ENCODE results near the gene SGPL1.

Gene SGPL1

GRCh38 chr10:70890917-70891431, 75.2 kb downstream of the SGPL1 start:
- no peak for TF ChIP-seq JUND (IDR thresholded peaks at IDR 0.05; ENCODE audit: low read depth)
- in situ Hi-C loops (cut with HindIII; ENCODE audit: low pct_unique_long_range_greater_than_20kb, low sequenced_read_pairs), result no loop called here
- no peak for DNase-seq (ENCODE audit: low read depth in 1 of 2, low spot score in 1 of 2)

- TF ChIP-seq JUND (IDR thresholded peaks at IDR 0.05; ENCODE audit: low read depth), result no peak
- in situ Hi-C loops (cut with HindIII; ENCODE audit: low pct_unique_long_range_greater_than_20kb, low sequenced_read_pairs), result no loop called here
- DNase-seq (ENCODE audit: low read depth in 1 of 2, low spot score in 1 of 2), result no peak
Observed at GRCh38 chr10:70891627-70892026, 75.9 kb downstream of the SGPL1 start.

GRCh38 chr10:70892631-70893030, 76.9 kb downstream of the SGPL1 start:
- no peak for TF ChIP-seq JUND (IDR thresholded peaks at IDR 0.05; ENCODE audit: low read depth)
- in situ Hi-C loops (cut with HindIII; ENCODE audit: low pct_unique_long_range_greater_than_20kb, low sequenced_read_pairs), result no loop called here
- DNase-seq (ENCODE audit: low read depth in 1 of 2, low spot score in 1 of 2), result no peak

GRCh38 chr10:70893227-70894006, 77.7 kb downstream of the SGPL1 start:
- no peak for DNase-seq (ENCODE audit: low read depth in 1 of 2, low spot score in 1 of 2)
- in situ Hi-C loops (cut with HindIII; ENCODE audit: low pct_unique_long_range_greater_than_20kb, low sequenced_read_pairs), result no loop called here
- no peak for TF ChIP-seq JUND (IDR thresholded peaks at IDR 0.05; ENCODE audit: low read depth)

- in situ Hi-C loops (cut with HindIII; ENCODE audit: low pct_unique_long_range_greater_than_20kb, low sequenced_read_pairs), result no loop called here
- TF ChIP-seq JUND (IDR thresholded peaks at IDR 0.05; ENCODE audit: low read depth), result no peak
- DNase-seq (ENCODE audit: low read depth in 1 of 2, low spot score in 1 of 2), result no peak
Observed at GRCh38 chr10:70894416-70894815, 78.7 kb downstream of the SGPL1 start.

GRCh38 chr10:70896551-70896950, 80.8 kb downstream of the SGPL1 start:
- in situ Hi-C loops (cut with HindIII; ENCODE audit: low pct_unique_long_range_greater_than_20kb, low sequenced_read_pairs), result no loop called here
- no peak for TF ChIP-seq JUND (IDR thresholded peaks at IDR 0.05; ENCODE audit: low read depth)
- no peak for DNase-seq (ENCODE audit: low read depth in 1 of 2, low spot score in 1 of 2)

- in situ Hi-C loops (cut with HindIII; ENCODE audit: low pct_unique_long_range_greater_than_20kb, low sequenced_read_pairs), result no loop called here
- TF ChIP-seq JUND (IDR thresholded peaks at IDR 0.05; ENCODE audit: low read depth), result no peak
- DNase-seq (ENCODE audit: low read depth in 1 of 2, low spot score in 1 of 2), result no peak
Observed at GRCh38 chr10:70898687-70899086, 82.9 kb downstream of the SGPL1 start.

- in situ Hi-C loops (cut with HindIII; ENCODE audit: low pct_unique_long_range_greater_than_20kb, low sequenced_read_pairs), result no loop called here
- no peak for DNase-seq (ENCODE audit: low read depth in 1 of 2, low spot score in 1 of 2)
- TF ChIP-seq JUND (IDR thresholded peaks at IDR 0.05; ENCODE audit: low read depth), result no peak
Observed at GRCh38 chr10:70899096-70899495, 83.3 kb downstream of the SGPL1 start.

- in situ Hi-C loops (cut with HindIII; ENCODE audit: low pct_unique_long_range_greater_than_20kb, low sequenced_read_pairs), result no loop called here
- no peak for DNase-seq (ENCODE audit: low read depth in 1 of 2, low spot score in 1 of 2)
- no peak for TF ChIP-seq JUND (IDR thresholded peaks at IDR 0.05; ENCODE audit: low read depth)
Observed at GRCh38 chr10:70901276-70901878, 85.6 kb downstream of the SGPL1 start.

- DNase-seq (ENCODE audit: low read depth in 1 of 2, low spot score in 1 of 2), result peak in 1 of 2 experiments; percentile 45
- TF ChIP-seq JUND (IDR thresholded peaks at IDR 0.05; ENCODE audit: low read depth), result no peak
- in situ Hi-C loops (cut with HindIII; ENCODE audit: low pct_unique_long_range_greater_than_20kb, low sequenced_read_pairs), result no loop called here
Observed at GRCh38 chr10:70902661-70903261, 87.0 kb downstream of the SGPL1 start.

GRCh38 chr10:70903262-70903921, 87.6 kb downstream of the SGPL1 start:
- in situ Hi-C loops (cut with HindIII; ENCODE audit: low pct_unique_long_range_greater_than_20kb, low sequenced_read_pairs), result no loop called here
- DNase-seq (ENCODE audit: low read depth in 1 of 2, low spot score in 1 of 2), result peak; percentile 43 to 51
- no peak for TF ChIP-seq JUND (IDR thresholded peaks at IDR 0.05; ENCODE audit: low read depth)

- in situ Hi-C loops (cut with HindIII; ENCODE audit: low pct_unique_long_range_greater_than_20kb, low sequenced_read_pairs), result no loop called here
- no peak for TF ChIP-seq JUND (IDR thresholded peaks at IDR 0.05; ENCODE audit: low read depth)
- DNase-seq (ENCODE audit: low read depth in 1 of 2, low spot score in 1 of 2), result no peak
Observed at GRCh38 chr10:70905071-70906021, 89.6 kb downstream of the SGPL1 start.

Data from T47D (cell line).